AG09309 (cell line): Measurements from ENCODE around the gene ANKRD23.
"Not testable (repeated sequence)": the region's sequence is repeated elsewhere in the genome, so short reads cannot be mapped to it uniquely, and the experiment has no call there.

Experiments
- DNase-seq: peaks from one replicate; pipeline ENCODE4 v3.0.0-alpha.2; 2010; ENCODE audit warnings: low read depth
- H3K4me3 ChIP-seq: 2 replicates; pipeline ENCODE4 v1.5.1; 2011; ENCODE audit warnings: mild to moderate bottlenecking, low read depth, low read length, moderate library complexity; ENCODE audit not compliant: control insufficient read depth
- CTCF ChIP-seq: IDR thresholded peaks from 2 replicates; pipeline ENCODE4 v1.5.1; 2011; ENCODE audit warnings: mild to moderate bottlenecking, low read depth, low read length, inconsistent platforms; ENCODE audit not compliant: insufficient read depth, control insufficient read depth; ENCODE audit errors: missing control alignments

The ANKRD23 gene

GRCh38 chr2:96866586-96866985, 22.8 kb upstream of the ANKRD23 start:
- no peak for DNase-seq
- no peak overlapping the region for H3K4me3 ChIP-seq
- TF ChIP-seq CTCF: no peak

DNA sequence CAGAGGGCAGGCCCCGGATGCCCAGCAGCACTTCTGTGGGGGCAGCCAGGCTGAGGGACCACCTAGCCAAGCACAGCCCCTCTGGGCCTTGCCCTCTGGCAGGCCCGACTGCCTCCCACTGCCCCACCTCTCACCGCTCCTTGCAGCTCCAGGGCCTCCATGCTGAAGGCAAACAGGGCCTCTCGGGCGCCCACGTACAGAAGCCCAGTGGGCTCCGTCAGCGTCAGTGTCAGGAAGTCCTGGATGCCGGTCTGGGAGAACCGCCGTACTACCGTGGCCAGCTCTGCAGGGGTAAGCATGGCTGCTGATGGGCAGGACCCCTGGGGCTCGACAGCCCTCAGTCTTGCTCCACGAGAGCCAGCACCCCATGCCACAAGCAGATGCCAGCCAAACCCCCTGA, 22.3 kb upstream of the ANKRD23 start:
- no peak for TF ChIP-seq CTCF
- DNase-seq: no peak
- no peak overlapping the region for H3K4me3 ChIP-seq

GRCh38 chr2:96865654-96866053, 21.8 kb upstream of the ANKRD23 start:
- DNase-seq: no peak
- no peak overlapping the region for H3K4me3 ChIP-seq
- TF ChIP-seq CTCF: no peak

GRCh38 chr2:96864343-96865091, 20.7 kb upstream of the ANKRD23 start:
- no peak for TF ChIP-seq CTCF
- H3K4me3 ChIP-seq: no peak overlapping the region
- DNase-seq: no peak

GRCh38 chr2:96863575-96864342, 19.9 kb upstream of the ANKRD23 start:
- DNase-seq: no peak
- no peak overlapping the region for H3K4me3 ChIP-seq
- TF ChIP-seq CTCF: no peak

DNA sequence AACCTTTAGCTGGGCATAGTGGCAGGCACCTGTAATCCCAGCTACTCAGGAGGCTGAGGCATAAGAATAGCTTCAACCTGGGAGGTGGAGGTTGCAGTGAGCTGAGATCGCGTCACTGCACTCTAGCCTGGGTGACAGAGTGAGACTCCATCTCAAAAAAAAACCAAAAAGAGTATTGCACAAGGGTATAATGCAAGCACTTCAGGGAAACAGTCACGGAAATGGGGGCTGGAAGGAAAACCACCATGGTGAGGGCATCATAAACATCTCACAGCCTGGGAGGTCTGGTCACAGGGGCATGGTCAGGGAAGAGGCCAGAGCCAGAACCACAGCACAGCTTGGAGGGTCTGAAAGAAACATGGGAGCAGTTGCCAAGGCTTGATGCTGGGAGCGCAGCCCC, 19.2 kb upstream of the ANKRD23 start:
- not testable (repeated sequence) for DNase-seq, H3K4me3 ChIP-seq

- no peak overlapping the region for H3K4me3 ChIP-seq
- DNase-seq: no peak
- no peak for TF ChIP-seq CTCF
Measured at GRCh38 chr2:96861074-96861473, 17.3 kb upstream of the ANKRD23 start.
